Retina (tissue), 1 donor: ENCODE results near the gene TRAF3IP3.

Experiments used
- DNase-seq: peaks from one replicate; pipeline ENCODE4 v3.0.0-alpha.2; 2016

TRAF3IP3 gene

DNA sequence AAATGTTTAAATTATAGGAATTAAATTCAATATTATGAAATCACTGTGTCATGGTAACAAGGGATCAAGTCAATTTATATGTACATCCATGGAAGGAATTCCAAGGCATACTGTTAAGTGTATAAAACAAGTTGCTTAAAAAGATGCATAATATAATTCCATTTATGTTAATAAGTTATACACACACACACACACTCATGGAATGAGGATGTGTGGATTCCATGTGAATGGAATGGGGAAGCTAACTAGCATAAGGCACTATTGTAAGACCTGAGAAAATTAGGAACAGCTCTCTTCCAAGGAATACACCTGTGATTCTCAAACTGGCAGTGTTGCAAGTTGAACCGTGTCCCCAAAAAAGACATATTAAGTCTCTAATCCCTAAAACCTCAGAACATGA lies 17.6 kb upstream of the TRAF3IP3 start:
- no peak for DNase-seq

GRCh38 chr1:209741193-209741592 lies 14.7 kb upstream of the TRAF3IP3 start:
- DNase-seq, result no peak

DNA sequence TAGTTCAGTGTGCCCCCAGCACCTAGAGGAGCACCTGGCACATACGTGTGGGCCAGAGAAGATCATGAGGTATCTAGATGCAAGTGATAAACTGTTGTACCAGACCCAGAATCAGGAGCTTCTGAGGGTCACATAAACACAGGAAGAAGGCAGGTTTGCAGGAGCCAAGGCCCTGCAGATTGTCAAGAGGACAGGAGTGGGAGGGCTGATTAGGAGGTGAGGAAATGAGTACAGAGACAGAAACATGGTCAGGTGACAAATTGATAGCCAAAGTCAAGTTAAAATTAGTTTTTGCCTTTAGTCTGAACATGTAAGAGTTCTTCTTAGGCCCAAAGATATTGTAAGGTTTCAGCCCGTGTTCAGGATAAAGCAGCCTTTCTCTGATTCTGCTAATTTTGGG lies 14.0 kb upstream of the TRAF3IP3 start:
- no peak for DNase-seq

- no peak for DNase-seq
These were observed 13.3 kb upstream of the TRAF3IP3 start for GRCh38 chr1:209742409-209743144.

DNA sequence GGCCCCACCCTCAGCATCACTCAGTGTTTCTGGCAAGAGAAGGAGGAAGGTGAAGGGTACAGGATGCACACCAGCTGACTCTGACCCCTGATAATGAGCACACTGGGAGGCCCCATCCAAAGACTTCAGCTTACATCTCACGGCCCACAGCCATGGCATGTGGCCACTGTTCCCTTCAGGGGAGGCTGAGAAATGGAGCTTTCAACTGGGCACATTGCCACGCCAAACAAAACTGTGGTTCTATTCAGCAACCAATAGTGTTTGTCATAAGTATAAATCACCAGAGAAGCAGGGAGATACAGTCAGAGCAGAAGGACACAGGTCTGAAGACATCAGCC lies 12.7 kb upstream of the TRAF3IP3 start:
- DNase-seq, result no peak

GRCh38 chr1:209746451-209747165 lies 9.2 kb upstream of the TRAF3IP3 start:
- DNase-seq, result no peak

GRCh38 chr1:209747580-209748262 lies 8.1 kb upstream of the TRAF3IP3 start:
- peak; percentile 85 for DNase-seq

GRCh38 chr1:209748620-209749019 lies 7.2 kb upstream of the TRAF3IP3 start:
- no peak for DNase-seq

DNA sequence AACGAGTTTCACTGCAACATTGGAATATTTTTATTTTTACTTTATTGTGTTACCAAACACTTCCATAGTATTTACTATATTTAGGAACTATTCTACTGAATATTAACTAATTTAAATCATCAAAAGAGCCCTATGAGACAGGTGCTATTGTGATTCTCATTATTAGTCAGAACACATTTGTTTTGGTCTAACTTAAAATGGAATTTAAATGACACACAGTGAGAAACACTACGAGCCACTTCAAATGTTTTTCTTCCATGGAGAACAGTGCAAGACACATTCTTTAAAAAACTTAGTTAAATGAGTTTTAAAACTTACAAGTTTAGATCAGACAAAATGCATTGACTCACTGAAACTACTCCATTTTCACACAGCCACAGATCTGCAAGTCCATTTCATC lies 6.6 kb upstream of the TRAF3IP3 start:
- DNase-seq, result no peak

GRCh38 chr1:209749670-209750323 lies 6.1 kb upstream of the TRAF3IP3 start:
- no peak for DNase-seq

DNA sequence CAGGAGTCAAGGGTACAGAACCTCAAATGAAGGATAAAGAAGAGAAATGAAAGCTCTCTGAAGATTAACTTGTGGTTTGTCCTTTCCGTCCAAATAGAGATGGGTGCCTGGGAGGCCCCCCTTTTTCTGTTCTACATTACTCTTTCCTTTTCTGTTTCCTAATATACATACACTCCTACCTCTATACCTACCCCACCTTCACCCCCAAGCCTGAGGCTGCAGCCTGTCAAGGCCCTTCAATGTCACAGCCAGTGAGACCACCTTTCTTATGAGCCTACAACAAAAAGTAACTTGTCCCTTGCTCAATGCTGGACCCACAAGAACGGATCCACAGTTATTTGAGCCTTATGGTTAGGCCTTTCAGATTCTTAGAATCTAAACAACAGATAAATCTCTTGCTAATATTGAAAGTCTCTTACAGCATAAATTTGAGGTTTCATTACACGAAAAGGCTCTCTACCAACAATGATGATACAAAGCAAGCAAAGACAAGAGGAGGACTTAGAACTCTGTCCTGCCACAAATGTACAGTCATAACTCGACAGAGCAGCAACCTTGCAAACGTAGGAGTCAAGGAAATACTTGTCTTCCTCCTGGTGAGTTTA lies 4.1 kb upstream of the TRAF3IP3 start:
- no peak for DNase-seq

DNA sequence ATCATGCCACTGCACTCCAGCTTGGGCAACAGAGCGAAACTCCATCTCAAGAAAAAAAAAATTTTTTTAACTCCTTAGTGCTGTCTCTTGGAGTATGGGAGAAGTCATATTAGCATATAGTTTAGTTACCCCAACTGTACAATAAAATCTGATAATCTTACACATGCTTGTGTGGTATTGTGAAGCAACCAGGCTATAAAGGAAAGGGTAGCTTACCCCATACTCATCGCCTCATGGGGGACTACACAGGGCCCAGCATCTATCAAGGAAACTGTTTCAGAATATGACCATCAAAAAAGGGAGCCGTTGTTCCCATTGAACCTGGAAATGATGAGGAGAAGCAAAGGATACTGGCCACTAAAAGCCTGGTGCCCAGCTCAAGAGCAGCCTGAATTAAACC lies 3.0 kb upstream of the TRAF3IP3 start:
- no peak for DNase-seq

GRCh38 chr1:209755256-209755655 lies 597 bp upstream of the TRAF3IP3 start:
- DNase-seq, result no peak

GRCh38 chr1:209756615-209757445 lies 977 bp downstream of the TRAF3IP3 start:
- DNase-seq, result no peak

DNA sequence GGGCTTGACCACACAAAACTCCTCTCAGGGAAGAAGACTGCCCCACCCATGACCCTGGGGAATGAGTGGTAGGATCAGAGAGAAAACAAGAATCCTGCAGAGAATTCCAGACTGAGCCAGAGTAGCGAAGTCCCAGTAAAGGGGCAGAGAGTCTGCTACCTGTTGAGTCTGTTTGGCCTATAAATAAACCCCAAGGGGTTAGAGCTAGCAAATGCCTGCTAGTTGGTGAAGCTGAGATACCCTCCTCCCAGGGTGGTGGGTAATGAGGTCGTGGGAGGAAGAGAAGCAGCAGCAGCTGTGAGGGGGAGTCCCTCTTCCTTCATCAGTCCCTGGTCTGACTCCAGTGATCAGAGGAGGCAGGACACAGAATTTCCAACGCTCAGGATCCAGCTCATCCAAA lies 2.5 kb downstream of the TRAF3IP3 start:
- DNase-seq, result no peak

DNA sequence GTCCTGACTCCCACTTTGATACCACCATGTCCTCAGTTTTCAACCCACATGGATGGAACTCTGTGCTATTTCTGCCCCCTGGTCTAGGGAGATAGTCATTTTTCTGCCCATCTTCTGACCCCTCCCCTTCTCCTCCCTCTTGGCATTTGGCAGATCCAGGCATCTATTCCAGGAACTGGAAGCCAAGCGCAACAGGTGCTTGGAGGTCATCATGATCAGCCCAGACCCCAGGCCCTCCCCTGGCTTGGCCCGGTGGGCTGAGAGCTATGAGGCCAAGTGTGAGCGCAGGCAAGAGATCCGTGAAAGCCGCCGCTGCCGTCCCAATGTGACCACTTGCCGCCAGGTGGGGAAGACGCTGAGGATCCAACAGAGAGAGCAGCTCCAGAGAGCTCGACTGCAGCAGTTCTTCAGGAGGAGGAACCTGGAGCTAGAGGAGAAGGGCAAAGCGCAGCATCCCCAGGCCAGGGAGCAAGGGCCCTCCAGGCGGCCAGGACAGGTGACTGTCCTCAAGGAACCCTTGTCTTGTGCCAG lies 4.0 kb downstream of the TRAF3IP3 start:
- DNase-seq, result no peak

DNA sequence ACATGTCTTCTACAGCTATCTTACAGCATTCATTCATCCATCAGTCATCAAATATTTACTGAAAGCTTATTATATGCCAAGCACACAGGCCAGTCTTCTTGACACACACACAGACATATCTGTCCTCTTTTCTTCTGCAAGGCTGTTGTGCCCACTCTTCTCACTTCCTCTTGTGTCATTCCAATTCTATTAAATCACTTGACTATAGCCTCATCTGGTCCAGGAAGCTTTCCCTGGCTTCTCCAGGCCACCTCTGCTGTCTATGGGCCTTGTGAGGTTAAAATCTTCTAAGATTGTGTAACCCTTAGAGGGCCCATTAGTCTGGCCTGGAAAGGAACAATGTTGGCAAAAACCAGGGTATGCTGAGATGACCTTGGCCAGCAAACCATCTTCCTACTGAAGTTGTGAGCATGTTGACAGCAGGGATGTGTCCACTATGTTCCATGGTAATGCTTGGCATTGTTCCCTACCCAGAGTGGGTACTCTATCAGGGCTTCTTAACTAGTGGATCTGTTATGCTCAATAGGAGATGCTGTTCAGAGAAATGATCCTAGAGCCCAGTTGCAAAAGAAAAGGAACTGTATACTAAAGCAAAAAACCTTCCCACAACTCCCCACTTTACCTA lies 5.3 kb downstream of the TRAF3IP3 start:
- no peak for DNase-seq

GRCh38 chr1:209766051-209766450 lies 10.2 kb downstream of the TRAF3IP3 start:
- no peak for DNase-seq

DNA sequence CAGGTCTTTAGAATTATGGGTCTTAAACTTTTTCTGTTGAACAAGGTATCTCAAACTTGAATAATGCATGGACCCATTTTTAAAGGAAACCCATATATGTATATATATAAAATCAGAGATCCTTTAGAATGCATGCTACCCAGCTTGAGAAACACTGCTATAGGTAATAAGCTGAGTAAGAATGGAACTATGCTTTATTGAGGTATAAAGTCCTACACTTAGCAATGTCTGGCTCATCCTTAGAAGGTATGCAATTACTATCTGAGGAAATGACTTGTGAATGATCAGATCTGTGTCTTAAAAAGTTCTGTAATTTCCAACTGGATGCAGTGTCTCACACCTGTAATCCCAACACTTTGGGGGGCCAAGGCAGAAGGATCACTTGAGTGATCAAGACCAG lies 11.2 kb downstream of the TRAF3IP3 start:
- DNase-seq, result no peak

DNA sequence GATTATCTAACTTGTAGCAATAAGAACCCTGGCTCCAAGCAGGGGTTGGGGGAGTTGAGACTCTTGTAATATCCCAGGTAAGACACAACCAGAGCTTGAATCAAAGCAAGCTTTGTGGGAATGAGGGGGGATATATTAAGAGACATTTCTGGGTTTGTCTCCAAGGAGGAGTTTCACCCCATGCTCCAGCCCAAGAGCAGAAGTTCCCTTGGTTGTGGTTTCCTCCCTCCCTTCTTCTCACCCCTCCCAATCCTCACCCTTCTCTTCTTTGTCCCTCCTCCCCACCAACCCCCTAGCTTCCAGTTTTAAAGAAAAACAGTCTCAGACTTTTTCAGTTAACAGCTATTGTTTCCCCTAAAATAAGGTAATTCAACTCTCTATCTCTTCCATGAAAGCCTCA lies 11.9 kb downstream of the TRAF3IP3 start:
- DNase-seq, result no peak

GRCh38 chr1:209768354-209768774 lies 12.5 kb downstream of the TRAF3IP3 start:
- DNase-seq, result no peak
